ENCODE data around the gene FUBP3.

FUBP3 gene, protein sequence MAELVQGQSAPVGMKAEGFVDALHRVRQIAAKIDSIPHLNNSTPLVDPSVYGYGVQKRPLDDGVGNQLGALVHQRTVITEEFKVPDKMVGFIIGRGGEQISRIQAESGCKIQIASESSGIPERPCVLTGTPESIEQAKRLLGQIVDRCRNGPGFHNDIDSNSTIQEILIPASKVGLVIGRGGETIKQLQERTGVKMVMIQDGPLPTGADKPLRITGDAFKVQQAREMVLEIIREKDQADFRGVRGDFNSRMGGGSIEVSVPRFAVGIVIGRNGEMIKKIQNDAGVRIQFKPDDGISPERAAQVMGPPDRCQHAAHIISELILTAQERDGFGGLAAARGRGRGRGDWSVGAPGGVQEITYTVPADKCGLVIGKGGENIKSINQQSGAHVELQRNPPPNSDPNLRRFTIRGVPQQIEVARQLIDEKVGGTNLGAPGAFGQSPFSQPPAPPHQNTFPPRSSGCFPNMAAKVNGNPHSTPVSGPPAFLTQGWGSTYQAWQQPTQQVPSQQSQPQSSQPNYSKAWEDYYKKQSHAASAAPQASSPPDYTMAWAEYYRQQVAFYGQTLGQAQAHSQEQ

DNA sequence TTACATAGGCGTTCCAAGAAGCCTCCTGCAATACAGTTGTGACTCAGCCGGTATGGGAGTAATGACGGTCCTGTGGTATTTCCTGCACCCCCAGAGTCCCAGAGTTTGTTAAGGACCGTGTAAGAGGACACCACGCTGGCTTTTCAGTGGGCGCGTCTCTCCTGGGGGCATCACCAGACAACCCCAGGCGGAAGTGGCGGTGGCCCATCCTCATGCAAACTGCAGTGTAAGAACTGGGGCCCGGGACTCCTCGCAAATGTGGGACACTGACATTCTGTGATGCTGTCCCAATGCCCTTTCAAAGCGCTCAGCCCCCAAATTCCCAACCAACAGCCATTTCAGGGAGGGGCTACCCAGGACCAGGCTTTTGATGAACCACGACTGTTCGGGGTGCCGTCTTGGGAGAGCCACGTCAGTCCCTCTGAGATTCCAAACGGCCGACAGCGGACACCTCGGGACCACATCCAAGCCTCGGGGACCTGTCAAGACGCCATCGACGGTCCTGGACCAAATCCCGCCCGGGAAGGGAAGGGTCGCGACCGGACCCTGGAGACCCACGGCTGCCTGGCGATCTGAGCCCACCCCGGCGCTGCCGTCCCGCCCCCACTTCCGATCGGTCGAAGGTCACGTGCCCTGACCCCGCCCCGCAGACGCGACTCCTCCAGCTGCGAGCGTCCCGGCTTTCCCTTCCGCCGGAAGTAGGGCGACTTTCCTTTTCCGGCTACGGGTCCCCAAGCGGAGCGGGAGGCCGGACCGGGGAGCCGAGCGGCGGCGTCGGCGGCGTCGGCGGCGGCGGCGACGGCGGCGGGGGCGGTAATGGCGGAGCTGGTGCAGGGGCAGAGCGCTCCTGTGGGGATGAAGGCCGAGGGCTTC is at the start of gene FUBP3:
Gene FUBP3 (plus strand): TSS at position 713 of the 873 bp plus-strand sequence. CDS start 104 bp downstream, at position 817.
- DNase-seq: peak; percentile 82

DNA sequence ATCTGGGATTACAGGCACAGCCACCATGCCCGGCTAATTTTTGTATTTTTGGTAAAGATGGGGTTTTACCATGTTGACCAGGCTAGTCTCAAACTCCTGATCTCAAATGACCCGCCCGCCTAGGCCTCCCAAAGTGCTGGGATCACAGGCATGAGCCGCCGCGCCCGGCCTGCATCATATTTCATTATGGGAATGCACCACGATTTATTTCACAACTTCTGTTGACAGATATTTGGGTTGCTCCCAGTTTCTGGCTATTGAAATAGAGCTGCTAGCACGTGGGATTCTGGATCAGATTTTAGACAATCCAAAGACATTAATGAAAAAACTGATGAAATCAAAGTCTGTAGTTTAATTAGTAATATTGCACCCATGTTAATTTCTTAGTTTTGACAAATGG is 48.4 kb upstream of the FUBP3 start:
- no peak for DNase-seq

DNA sequence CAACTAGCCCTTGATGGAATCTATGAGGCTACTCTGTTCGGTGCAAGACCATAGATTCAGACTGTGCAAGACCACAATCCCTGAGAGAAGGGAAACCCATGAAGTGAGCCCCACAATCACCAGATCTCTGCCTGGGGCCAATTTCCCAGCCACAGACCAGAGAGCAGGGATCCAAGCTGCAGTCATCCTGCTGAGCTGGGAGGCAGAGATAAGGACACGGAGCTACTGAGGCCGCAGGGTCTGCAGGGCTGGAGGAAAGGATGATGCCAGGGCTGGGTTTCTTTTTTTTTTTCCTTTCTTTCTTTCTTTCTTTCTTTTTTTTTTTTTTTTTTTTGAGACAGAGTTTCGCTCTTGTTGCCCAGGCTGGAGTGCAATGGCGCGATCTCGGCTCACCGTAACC is 47.7 kb upstream of the FUBP3 start:
- no peak for DNase-seq

DNA sequence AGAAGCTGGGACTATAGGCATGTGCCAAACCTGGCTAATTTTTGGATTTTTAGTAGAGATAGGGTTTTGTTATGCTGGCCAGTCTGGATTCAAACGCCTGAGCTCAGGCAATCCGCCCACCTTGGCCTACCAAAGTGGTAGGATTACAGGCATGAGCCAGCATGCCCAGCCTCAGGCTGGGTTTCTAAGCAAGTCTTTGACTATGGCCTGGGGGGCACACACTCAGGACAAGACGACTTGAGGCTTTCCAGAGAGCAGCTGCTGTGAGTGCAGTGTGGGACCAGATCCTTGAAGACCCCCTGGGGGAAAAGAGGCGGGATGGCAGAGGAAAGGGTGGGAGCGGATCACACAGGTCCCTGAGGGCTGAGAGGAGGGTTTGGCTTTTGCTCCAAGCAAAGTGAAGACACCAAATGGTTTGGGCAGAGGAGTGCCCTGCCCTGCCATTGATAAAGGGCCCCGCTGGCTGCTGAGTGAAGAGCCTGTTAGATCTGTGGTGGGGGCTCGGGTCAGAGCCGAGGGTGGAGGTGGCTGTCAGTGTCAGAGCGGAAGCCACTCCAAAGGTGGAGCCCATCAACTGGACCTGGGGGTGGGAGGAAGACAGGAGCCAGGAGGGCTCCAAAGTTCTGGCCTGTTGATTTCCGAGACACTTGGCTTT is 46.8 kb upstream of the FUBP3 start:
- DNase-seq: no peak

DNA sequence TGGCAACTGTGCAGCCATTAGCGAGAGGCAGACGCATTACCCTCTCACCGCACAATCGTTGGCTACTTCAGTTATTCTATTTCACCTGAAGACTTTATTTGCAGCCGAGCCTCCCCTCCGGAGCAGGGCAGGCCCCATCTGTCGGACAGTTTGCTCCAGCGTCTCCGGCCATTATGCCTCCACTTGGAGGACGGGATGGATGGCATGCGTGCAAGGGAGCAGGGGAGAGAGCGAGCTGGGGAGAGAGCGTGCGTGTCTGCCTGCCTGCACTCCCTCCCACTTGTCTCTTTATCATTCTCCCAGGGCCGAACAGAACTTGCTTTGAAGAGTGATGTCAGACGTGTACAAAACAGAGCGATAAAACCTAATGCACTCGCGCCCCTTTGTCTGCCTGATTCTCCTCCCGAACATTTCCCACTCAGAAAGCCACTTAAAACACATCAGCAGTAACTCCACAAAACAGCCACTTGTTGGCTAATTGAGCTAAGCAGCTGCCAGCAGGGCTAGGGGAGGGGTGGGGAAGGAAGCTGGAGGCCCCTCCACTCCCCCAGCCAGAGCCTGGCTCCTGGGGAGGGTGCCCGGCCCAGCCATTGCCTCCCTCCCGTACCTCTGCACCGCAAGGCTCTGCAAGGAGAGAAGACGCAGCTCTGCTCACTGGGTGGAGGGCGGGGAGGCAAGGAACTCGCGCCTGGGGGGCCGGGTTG is 43.4 kb upstream of the FUBP3 start:
- peak; percentile 59 for DNase-seq

DNA sequence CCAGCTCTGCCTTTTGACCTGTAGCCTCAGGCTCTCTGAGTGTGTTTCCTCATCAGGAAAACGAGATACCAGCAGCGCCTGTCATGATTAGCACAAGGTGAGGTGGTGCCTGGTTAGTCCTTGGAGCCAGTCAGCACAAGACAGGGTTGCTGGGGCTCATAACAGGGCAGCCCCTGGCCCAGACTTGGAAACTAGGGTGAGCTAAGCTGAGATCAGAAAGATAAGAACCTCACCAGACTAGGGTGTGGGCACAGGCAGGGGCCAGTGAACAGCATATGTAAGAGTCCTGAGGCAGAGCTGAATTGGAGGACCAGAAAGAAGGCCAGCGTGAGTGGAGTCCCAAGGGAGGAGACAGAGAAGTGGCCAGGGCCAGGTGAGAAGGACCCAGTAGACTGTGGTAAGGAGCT is 42.7 kb upstream of the FUBP3 start:
- no peak for DNase-seq

DNA sequence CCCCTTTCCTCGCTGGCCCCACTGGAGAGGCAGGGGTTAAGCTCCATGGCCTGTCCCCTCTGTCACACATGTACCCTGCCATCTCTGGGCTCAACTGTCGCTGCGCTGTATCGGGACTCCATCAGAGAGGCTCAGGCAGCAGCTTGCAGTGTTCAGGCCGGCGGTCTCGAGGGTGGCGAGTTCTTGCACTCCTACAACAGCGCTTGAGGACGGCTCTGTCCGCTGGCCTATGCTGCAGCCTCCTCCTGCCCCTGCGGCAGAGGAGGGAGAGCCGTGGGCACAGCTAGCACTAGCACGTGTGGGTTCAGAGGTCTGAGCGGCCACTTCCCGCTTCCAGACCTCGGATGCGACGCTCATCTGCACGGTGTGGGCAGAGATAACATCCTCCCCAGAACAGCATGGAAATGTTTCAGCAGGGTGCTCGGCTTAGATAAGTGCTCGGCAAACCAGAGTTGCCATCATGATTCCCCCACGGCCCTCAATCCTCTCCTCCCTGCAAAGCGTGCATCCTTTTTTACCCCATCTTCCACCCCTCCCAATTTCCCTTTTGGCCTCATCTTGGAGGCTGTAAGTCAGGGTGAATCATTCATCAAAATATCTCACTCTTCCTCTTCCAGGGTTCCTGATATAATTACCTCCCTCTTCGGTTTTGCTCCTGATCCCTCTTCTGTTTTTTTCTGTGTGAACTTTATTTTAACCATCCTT is 41.9 kb upstream of the FUBP3 start:
- DNase-seq: no peak

DNA sequence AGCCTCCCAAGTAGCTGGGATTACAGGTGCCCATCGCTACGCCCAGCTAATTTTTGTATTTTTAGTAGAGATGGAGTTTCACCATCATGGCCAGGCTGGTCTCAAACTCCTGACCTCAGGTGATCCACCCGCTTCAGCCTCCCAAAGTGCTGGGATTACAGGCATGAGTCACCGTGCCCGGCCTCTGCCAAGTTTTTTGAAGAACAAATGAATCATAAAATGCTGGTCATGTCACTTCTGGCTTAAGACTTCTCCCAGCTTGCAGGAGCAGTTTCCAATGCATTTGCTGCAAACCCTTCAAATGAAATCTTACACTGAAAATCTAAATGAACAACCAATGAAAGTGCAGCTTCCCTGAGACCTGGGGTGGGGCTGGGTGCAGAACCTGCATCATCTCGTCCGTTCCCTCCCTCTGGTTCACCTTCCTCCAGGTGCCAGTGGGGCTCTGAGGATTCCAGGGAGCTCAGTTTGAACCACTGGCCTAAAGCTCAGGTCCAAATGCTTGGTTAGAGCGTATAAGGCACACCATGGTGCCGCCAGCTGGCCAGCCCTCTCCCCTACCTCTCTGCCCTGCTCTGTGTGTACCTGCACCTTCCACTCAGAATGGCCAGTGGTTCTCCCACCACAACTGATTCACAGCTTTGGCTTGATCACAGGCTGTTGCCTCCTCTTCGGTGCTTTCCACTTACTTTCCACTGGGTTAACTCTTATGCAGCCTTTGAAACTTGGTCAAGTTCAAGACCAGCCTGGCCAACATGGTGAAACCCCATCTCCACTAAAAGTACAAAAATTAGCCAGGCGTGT is 39.8 kb upstream of the FUBP3 start:
- no peak for DNase-seq

DNA sequence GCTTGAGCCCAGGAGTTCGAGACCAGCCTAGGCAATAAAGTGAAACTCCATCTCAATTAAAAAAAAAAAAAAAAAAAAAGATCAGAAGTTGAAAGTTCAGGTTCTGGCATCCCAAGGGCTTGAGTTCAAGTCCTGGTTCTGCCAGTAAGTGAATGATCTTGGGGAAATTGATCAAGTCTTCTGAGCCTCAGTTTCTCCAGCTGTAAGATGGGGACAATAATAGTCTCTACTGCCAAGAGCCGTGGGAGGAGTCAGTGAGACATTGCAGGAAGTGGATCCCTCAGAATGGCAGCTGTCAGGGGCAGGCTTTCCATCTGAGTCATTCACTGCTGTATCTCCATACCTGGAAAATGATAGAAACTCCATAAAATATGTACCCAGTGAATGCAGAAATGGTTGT is 37.8 kb upstream of the FUBP3 start:
- DNase-seq: no peak

DNA sequence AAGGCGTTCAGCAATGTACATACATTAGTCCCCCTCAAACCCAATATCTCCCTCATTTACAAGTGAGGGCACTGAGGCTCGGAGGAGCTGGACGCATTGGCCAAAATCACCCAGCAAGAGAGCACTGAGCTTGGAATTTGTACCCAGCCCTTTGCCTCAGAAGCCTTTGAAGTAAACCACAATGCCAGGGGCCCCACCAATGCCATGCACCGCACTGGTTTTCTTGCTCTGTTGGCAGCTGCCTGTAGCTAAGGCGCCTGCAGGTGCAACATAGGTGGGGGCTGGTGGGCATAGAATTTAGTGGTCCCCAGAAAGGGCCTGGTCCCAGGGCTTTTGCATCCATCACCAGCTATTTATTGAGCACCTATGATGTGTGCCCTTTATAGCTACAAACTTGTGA is 37.3 kb upstream of the FUBP3 start:
- no peak for DNase-seq

DNA sequence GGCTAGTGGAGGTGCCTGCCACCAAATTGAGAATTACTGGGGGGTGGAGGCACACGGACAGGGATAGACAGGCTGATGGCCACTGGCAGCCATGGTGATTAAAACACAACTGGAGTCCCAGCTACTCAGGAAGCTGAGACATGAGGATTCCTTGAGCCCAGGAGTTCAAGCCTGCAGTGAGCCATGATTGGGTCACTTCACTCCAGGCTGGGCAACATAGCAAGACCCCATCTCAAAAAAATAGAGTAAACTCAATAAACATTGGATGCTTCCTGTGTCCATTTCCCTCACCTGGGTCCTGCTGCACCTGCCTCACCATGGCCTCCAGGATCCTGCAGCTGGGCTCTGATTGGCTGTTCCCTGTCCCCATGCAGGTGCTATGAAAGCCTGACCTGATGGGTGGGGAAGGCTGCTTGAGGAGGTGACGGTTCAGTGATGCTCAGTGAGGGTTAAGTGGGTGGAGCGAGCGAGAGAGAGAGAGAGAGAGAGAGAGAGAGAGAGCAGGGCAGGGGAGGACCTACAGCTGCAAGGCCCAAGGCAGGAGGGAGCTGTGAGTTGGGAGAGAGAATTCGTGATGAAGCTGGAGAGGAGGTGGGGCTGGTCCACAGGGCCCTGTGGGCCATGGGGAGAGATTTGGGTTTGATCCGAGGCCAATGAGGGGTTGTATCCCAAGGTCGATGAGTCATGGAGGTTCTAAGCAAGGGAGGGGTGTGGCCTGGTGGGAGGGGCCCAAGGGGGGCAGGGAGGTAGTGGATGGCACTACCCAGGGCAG is 36.7 kb upstream of the FUBP3 start:
- DNase-seq: peak; percentile 10

DNA sequence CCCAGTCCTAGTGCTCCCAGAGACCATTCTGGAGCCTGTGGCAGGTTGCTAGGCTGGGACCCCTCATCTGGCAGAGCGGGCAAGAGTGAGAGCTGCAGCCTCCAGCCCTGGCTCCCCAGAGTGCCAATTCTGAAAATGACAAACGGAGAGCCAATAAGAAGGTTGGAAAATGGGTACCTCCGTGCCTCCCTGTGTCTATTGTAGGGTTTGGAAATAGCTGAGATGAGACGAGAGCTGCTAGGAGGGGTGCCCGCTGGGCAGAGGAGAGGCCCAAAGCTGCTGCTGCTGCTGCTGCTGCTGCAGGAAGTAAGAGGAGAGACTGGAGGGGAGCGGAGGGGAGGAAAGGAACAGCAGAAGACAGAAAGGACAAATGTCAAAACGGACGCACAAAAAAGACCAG is 36.0 kb upstream of the FUBP3 start:
- DNase-seq: no peak

DNA sequence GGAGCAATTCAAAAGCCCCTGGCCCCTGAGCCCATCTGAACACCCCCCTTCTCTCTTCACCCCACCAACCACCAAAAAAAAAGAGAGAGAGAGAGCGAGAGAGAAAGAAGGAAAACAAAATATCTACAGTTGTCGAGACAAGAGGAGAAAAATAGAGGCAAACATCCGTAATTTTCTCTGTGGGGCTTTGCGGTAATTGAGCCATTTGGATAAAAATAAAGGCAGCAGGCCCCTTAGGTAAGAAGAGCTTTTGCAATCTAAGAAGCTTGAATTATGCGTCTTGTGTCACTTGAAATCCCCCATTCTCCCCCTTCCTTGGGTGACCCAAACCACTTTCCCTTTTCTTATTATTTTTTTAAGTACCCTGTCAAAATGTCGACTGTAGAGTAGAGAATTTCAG is 35.5 kb upstream of the FUBP3 start:
- DNase-seq: no peak

DNA sequence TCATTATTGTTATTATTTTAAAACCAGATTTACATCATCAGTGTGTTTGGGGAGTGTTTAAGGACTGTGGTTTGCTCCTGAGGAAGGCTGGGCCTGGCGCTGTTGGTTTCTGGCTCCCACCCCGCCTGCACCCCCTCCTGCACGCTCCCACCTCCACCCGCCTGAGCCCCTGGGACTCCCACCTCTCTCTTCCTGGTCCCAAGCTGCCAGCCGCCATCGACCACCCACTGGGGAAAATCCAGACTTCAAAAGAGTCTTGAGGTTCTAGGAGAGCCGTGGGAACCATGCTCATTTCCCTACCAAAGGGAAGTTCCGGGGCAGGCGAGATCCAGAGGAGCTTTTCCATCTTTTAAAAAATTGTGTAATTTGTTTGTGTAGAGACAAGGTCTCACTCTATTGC is 35.0 kb upstream of the FUBP3 start:
- DNase-seq: no peak

DNA sequence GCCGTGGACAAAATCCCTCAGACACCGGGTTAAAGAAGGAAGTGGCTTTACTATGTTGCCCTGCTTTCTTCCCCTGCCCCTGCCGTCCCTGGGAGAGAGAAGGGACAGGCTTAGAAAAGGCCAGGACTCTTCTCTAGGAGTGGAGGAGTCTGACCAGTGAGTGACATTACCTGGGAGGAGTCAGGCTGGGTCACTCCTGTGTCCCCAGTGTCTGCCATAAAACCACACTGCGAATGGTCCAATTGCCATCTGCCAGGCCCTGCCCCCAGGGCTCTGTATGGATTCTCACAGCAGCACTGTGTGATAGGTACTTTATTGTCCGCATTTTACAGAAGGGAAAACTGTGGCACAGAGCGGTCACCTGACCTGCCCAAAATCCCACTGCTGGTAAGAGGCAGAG is 31.3 kb upstream of the FUBP3 start:
- no peak for DNase-seq

DNA sequence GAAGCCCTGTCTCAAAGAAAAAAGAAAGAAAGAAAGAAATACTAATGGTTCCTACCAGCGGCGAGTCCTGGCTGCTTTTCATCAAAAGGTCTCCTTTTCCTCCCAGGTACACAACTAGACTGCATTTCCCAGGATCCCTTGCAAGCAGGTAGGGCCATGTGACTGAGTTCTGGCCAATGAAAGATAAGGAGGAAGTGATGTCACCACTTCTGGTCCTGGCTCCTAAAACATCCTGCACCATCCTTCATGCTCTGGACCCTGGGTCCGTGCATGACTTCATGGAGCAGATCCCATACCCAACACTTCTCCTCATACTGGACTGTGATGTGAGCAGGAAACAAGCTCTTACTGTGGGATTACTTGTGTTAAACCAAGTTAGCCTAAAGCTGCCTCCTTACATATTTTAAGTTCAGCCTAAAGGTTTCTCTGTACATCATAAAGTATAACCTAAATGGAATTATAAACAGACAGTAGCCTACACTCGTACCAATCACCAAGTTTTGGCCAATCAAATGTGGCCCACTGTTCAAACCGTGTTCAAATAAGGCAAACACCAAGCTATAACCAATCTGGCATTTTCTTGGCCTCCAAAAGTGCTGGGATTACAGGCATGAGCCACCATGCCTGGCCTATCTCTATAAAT is 30.2 kb upstream of the FUBP3 start:
- no peak for DNase-seq

DNA sequence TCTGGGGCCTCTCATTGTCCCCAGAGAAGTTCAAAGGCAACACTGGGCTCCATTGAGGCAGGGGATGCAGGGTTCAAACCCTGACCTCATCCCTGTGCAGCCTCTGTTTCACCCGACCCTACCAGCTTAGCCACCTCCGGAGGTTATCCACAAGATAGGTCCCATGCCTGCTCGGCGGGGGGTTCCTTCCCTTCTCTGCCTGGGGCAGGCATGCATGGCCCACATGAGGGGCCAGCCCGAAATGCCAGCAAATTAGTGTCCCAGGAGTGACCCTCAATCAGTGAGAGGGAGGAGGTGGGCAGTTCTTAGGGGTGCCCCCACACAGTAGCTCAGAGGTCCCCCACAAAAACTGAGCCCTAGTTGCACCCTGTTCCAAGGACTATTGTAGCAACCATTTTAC is 24.8 kb upstream of the FUBP3 start:
- no peak for DNase-seq

DNA sequence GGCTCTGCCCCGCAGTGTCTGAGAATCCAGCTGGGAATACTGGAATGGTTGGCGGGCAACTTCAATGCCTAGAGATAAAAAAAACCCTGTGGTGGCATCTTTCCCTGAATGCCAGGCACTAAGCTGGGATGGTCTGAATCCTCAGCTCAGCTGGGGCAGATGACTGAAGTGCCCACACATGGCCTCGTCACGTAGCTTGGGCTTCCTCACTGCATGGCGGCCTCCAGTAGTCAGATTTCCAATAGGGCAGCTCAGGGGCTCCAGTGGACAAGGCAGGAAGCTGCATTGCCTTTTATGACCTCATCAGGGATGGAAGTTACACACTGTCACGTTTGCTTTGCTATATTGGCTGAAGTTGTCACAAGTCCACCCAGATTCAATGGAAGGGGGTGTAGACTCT is 24.3 kb upstream of the FUBP3 start:
- no peak for DNase-seq

DNA sequence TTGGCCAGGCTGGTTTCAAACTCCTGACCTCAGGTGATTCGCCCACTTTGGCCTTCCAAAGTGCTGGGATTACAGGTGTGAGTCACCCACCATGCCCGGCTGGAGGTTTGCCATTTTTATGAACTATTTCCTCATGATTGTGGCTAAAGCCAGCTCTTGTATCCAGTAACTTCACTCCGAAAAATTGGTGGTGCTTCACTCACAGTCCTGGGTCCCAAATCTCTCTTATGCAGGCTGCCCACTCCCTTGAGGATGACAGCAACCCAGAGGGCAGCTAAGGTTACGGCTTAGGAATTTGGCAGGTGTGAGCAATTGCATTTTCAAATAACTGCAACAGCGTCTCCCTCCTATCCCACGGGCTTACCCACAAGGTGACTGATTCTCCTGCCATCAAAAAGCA is 23.4 kb upstream of the FUBP3 start:
- no peak for DNase-seq

Measured in NCI-H146 (cell line).